T-helper 2 cell treated with Interferon-gamma antibody and Interleukin-4, amounts not matched to agents 100 ng/mL and 5 ng/mL, for 36 hours (primary cell): ENCODE measurements around the gene ATP5ME. TPM values are rescaled to one million over a fixed set of nuclear protein-coding genes. Genes with fewer than 3 reads are reported as not detected.
"Not testable (repeated sequence)": the region's sequence is repeated elsewhere in the genome, so short reads cannot be mapped to it uniquely, and the experiment has no call there.

Experiments
- intact Hi-C: fragments of 100-400 bp; cut with micrococcal nuclease; formaldehyde crosslinking; loops from one replicate; pipeline ENCODE4 v1.15.1; 2023
- total RNA-seq: library from RNA; stranded (reverse); gene quantifications from 2 replicates; pipeline ENCODE4 v1.2.3, GENCODE V29; 2022

ATP5ME gene
- total RNA-seq, 1 donor from 2014 or later, result 203 TPM

GRCh38 chr4:637536-638280, 36.4 kb downstream of the ATP5ME start:
- intact Hi-C loops, result no loop called here

- intact Hi-C loops, result no loop called here
These were observed 37.4 kb downstream of the ATP5ME start for GRCh38 chr4:636628-637159.

DNA sequence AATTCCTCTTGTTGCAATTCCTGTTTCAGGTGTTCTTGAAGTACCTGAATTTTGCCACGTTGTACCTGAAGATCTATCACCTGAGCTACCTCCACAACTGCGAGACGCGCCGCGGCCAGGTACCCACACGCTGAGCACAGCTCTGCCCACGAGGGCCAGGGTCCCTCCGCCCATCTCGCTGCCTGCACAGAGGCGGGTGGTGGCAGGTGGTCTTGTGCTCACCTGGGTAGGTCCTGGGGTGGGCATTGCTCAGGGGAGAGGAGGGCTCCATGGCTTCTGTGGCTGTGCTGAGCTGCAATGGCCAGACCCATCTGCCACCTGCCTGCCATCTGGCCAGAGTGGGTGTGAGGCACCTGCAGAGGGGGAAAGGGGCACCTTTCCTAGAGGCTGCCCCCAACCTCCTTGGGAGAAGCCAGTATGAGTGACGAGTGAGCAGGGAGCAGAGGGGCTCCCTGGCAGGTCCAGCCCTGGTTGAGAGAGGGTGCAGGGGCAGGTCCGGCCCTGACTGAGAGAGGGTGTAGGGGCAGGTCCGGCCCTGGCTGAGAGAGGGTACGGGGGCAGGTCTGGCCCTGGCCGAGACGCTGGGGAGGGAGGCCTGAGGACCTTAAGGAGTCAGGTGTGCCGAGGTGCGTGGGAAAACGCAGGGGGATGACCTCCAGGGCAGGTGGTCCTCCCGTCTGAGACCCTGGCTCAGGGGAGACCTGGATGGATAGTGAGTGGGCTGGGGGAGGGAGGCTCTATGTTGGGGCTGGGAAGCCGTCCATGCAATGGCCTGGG, 38.0 kb downstream of the ATP5ME start:
- intact Hi-C loops, result no loop called here

DNA sequence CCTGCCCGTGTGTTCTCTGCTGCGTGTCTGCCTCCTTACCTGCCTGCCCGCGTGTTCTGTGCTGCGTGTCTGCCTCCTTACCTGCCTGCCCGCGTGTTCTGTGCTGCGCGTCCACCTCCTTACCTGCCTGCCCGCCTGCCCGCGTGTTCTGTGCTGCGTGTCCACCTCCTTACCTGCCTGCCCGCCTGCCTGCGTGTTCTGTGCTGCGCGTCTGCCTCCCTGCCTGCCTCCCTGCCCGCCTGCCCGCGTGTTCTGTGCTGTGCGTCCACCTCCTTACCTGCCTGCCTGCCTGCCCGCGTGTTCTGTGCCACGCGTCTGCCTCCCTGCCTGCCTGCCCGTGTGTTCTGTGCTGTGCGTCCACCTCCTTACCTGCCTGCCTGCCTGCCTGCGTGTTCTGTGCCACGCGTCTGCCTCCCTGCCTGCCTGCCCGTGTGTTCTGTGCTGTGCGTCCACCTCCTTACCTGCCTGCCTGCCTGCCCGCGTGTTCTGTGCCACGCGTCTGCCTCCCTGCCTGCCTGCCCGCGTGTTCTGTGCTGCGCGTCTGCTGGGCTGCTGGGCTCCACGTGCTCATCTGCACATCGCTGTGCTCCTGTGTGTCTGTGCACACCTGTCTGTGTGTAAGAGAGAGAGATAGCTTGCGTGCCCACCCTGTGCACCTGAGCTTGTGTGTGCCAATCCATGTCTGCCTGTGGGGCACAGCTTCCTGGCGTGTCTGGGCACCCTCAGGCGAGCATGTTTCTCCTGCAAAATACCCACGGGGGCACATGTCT, 38.8 kb downstream of the ATP5ME start:
- intact Hi-C loops, result not testable (repeated sequence)

DNA sequence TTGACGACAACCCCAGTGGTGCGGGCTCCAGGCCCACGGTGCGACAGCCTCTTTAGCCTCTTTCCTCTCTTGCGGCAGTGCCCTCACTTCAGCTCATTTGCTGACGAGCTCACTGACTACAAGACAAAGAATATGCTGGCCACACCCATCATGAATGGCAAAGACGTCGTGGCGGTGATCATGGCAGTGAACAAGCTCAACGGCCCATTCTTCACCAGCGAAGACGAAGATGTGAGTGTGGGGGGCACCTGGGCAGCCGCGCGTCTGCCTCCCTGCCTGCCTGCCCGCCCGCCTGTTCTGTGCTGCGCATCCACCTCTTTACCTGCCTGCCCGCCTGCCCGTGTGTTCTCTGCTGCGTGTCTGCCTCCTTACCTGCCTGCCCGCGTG, 39.5 kb downstream of the ATP5ME start:
- intact Hi-C loops, result no loop called here

GRCh38 chr4:633976-634598, 40.0 kb downstream of the ATP5ME start:
- intact Hi-C loops, result no loop called here

DNA sequence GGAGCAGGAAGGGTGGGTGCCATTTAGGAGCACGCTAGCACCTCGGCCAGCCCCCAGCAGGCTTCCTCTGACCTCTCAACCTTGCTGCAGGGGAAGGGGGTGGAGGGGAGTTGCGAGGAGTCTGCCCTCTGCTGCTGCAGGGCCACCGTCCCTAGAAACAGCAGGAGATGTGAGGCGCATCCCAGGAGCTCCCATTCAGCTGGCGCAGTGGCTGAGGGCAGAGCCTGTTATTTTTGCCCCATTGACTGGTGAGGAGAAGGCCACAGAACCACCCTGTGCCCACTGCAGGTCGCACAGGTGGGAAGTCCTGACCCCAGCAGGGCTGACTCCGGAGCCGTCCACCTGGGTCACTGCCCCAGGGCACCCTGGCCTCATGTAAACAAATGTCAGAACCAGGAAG, 40.7 kb downstream of the ATP5ME start:
- intact Hi-C loops, result no loop called here

DNA sequence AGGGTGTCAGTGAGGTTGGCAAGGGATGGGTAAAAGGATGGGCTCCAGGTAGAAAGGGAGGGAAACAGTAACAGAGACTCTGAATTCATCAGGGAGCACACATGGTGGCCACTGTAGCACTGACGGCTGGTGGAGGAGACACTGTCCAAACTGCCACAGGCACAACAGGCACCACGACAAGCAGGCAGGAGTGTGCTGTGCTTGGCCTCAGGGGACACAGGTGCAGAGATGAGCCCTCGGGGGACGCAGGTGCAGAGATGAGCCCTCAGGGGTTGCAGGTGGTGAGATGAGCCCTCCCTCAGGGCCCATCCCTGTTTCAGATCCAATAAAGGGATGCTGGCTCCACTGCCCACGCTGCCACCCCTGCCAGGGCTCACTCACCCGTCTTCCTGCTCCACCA, 41.1 kb downstream of the ATP5ME start:
- intact Hi-C loops, result no loop called here

DNA sequence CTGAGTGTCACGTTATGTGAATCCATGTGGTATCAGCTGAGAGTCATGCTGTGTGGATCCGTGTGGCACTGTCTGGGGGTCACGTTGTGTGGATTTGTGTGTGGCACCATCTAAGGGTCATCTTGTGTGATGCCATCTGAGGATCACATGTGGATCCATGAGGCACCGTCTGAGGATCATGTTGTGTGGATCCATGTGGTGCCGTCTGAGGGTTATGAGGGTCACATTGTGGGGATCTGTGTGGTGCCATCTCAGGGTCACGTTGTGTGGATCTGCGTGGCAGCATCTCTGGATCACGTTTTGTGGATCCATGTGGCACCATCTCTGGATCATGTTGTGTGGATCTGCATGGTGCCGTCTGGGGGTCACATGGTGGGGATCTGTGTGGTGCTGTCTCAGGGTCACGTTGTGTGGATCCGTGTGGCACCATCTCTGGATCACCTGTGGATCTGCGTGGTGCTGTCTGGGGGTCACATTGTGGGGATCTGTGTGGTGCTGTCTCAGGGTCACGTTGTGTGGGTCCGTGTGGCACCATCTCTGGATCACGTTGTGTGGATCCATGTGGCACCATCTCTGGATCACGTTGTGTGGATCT, 41.8 kb downstream of the ATP5ME start:
- intact Hi-C loops, result no loop called here

DNA sequence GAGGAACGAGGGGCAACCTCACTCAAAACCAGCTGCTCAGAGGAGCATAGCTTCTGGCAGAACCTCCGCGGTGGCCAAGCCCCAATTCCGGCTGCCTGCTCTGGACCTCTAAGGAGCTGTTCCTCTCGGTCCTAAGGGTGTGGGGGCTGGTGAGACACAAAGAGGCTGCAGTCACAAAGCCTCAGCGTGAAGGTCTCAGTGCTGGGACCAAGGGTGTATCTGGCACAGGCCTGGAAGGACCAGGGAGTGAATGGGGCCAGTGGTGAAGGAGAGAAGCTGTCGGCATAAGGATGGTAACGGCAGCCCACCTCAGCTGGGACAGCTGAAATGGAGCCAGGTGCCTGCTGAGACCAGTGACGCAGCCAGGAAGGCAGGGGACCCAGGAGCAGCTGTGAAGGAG, 43.4 kb downstream of the ATP5ME start:
- intact Hi-C loops, result no loop called here

GRCh38 chr4:629915-630641, 44.0 kb downstream of the ATP5ME start:
- intact Hi-C loops, result no loop called here

- intact Hi-C loops, result no loop called here
These were observed 44.5 kb downstream of the ATP5ME start for GRCh38 chr4:629636-629914.

DNA sequence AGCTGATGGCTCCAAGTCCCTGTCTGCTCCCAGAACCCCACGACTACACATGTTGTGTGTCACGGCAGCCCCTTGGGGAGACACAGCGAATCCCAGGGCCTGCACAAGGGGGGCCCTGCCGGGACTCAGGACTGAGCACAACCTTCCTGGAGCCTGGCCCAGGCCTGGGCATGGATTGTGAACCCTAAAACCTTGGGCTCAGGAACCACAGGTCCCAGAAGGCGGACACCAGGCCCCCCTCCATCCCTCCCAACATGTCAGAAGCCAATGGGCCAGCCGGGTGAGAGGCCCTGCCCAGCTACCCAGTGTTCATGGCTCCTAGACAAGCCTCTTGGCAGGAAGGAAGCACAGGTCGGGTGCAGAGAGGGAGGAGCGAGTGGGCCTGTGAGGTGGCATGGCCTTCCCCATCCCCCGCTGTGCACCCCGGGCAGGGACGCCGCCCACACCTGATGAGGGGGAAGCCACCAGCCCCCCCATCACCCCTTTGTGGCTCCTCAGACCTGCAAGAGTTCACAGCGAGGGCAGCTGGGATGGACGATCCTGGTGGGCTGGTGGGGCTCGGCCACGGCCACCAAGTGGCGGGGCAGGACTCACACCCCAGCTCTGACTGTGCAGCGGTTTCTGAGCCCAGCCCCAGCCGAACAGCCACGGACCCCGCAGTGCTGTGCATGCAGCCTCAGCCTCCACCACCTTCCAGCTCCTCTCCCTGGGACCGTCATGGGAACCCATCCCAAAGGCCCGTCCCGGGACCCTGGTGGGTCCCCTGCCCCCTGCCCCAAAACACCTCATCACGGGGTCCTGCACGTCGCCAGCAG, 45.0 kb downstream of the ATP5ME start:
- intact Hi-C loops, result no loop called here

DNA sequence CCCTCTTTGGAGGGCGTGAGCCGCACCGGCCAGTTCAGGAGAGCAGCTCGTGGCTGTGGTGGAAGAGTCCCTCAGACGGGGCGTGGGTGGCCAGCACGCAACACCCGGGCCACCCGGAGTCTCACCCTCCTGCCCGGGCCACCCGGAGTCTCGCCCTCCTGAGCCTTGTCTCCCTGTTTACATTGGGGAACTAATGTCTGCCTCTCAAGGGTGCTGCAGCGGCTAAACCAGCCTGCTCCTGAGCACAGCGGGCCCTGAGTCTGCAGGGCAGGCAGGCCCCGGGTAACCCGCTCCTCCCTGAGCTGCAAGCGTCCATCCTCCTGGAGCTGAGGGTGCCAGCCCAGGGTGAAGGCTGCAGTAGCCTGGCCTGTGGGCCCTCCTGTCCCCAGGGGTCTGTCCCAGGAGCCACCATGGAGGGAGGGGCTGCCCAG, 45.8 kb downstream of the ATP5ME start:
- intact Hi-C loops, result no loop called here

DNA sequence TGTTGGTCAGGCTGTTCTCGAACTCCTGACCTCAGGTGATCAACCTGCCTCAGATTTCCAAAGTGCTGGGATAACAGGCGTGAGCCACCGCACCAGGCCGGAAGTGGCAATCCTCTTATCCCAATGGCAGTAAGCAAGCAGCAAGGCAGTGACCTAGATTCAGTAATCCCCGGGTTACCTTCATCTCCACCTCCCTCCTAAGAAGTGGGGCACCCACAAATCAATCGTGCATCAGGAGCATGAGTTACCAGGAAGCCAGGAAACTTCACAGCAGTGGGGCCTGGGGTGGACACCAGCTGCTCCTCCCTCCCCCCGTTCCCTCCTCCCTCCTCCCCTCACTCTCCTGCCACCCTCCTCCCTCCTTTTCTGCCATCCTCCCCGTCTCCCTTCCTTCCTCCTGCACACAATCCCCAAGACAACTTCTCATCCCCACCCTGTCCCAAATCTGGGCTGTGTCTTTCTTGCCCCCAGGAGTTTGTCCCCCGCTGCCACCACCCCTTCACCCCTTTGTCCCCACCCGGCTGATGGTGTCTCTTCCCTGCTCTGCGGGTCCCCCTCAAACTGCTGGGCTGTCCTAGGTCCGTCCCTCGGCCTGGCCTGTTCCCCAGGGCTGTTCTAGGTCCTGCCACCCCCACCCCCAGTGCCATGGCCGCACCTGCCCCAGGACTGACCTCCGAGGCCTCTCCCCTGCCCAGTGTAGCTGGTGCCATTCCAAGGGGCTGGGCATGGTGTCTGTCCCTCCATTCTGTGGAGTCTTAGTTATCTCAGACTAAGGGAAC, 46.5 kb downstream of the ATP5ME start:
- intact Hi-C loops, result no loop called here

- intact Hi-C loops, result no loop called here
These were observed 47.6 kb downstream of the ATP5ME start for GRCh38 chr4:626201-627091.

DNA sequence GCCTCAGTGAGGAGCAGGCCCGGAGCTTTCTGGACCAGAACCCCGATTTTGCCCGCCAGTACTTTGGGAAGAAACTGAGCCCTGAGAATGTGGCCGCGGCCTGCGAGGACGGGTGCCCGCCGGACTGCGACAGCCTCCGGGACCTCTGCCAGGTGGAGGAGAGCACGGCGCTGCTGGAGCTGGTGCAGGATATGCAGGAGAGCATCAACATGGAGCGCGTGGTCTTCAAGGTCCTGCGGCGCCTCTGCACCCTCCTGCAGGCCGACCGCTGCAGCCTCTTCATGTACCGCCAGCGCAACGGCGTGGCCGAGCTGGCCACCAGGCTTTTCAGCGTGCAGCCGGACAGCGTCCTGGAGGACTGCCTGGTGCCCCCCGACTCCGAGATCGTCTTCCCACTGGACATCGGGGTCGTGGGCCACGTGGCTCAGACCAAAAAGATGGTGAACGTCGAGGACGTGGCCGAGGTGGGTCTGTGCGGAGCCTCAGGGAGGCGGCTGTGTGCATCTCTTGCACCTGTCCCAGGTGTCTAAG, 48.4 kb downstream of the ATP5ME start:
- intact Hi-C loops, result no loop called here
